ENCODE measurements around the gene ITGB1BP1. TPM values are rescaled to one million over a fixed set of nuclear protein-coding genes. Genes with fewer than 3 reads are reported as not detected.

The ITGB1BP1 gene
- total and polyA plus RNA-seq, 8 donors: 20.1 to 117 (median 53.5) TPM

GRCh38 chr2:9355716-9356115 lies 67.6 kb downstream of the ITGB1BP1 start:
- Histone ChIP-seq H3K27me3 (no peaks in the 10 kb centered on the region), H3K9me3 (no peaks in the 10 kb centered on the region), H3K4me3 (no peak overlapping the region), H3K27ac (no peak overlapping the region), H3K36me3 (peaks cover 35 to 97% (median 93%) of the 10 kb centered on the region in 4 donors), H3K4me1 (no peaks in the 10 kb centered on the region)
- intact Hi-C loops (cut with DNase I; ENCODE audit: low total_unique reads): no loop called here
- WGBS, 5 donors: 78 to 85% (median 79%) methylated on average over 4 of the region's 4 CpGs
- TF ChIP-seq CTCF (IDR thresholded peaks at IDR 0.05): no peak
- no peak for TF ChIP-seq POLR2A (IDR thresholded peaks at IDR 0.05)
- no peak for TF ChIP-seq EP300 (IDR thresholded peaks at IDR 0.05)
- no peak for TF ChIP-seq POLR2AphosphoS5 (IDR thresholded peaks at IDR 0.05)
- DNase-seq: no peak

- intact Hi-C loops (cut with DNase I; ENCODE audit: low total_unique reads): no loop called here
- DNase-seq: no peak
- no peak overlapping the region for H3K27ac ChIP-seq
- H3K9me3 ChIP-seq: no peaks in the 10 kb centered on the region
- H3K36me3 ChIP-seq: peaks cover 39 to 100% (median 93%) of the 10 kb centered on the region in 4 donors
- H3K4me1 ChIP-seq: no peaks in the 10 kb centered on the region
- H3K27me3 ChIP-seq: no peaks in the 10 kb centered on the region
- H3K4me3 ChIP-seq: no peak overlapping the region
- no peak for TF ChIP-seq EP300 (IDR thresholded peaks at IDR 0.05)
- TF ChIP-seq POLR2A (IDR thresholded peaks at IDR 0.05): no peak
- no peak for TF ChIP-seq CTCF (IDR thresholded peaks at IDR 0.05)
- TF ChIP-seq POLR2AphosphoS5 (IDR thresholded peaks at IDR 0.05): no peak
- 89 to 94% (median 91%) methylated on average over 3 of the region's 3 CpGs for WGBS, 5 donors
These were observed 68.1 kb downstream of the ITGB1BP1 start for GRCh38 chr2:9355270-9355669.

- no peaks in the 10 kb centered on the region for H3K9me3 ChIP-seq
- no peak for DNase-seq
- no peak for TF ChIP-seq POLR2A (IDR thresholded peaks at IDR 0.05)
- no peak for TF ChIP-seq POLR2AphosphoS5 (IDR thresholded peaks at IDR 0.05)
- no peaks in the 10 kb centered on the region for H3K4me1 ChIP-seq
- H3K36me3 ChIP-seq: peaks cover 41 to 99% (median 84%) of the 10 kb centered on the region in 4 donors
- H3K27me3 ChIP-seq: no peaks in the 10 kb centered on the region
- intact Hi-C loops (cut with DNase I; ENCODE audit: low total_unique reads): no loop called here
- no peak overlapping the region for H3K27ac ChIP-seq
- no peak overlapping the region for H3K4me3 ChIP-seq
- 88 to 92% (median 92%) methylated on average over 12 of the region's 12 CpGs for WGBS, 5 donors
These were observed 69.0 kb downstream of the ITGB1BP1 start for GRCh38 chr2:9354318-9354717.

Other genes with a start within 250 kb of the ITGB1BP1 start
- 10 to 100 TPM; 32.1 to 55.4 (median 37.1) TPM for gene ASAP2, start 216.7 kb downstream of the ITGB1BP1 start, total RNA-seq
- 10 to 100 TPM in 1 of 3 donors, 1 to 10 TPM in 2; 9.7 to 25.1 (median 9.8) TPM for gene ASAP2, start 216.7 kb downstream of the ITGB1BP1 start, polyA plus RNA-seq
- gene CPSF3, start 126 bp upstream of the ITGB1BP1 start, total RNA-seq: 10 to 100 TPM in 4 of 5 donors, 1 to 10 TPM in 1; 8.2 to 55.3 (median 19.7) TPM
- gene CPSF3, start 126 bp upstream of the ITGB1BP1 start, polyA plus RNA-seq: 10 to 100 TPM; 12.4 to 15.0 (median 13.3) TPM
- gene IAH1, start 51.0 kb upstream of the ITGB1BP1 start, total RNA-seq: 100 to 1,000 TPM in 1 of 5 donors, 10 to 100 TPM in 4; 29.8 to 204 (median 34.9) TPM
- gene IAH1, start 51.0 kb upstream of the ITGB1BP1 start, polyA plus RNA-seq: 10 to 100 TPM; 69.5 to 75.4 (median 69.6) TPM
- gene ADAM17, start 132.3 kb upstream of the ITGB1BP1 start, total RNA-seq: 10 to 100 TPM; 11.7 to 46.1 (median 24.1) TPM
- 1 to 10 TPM; 4.0 to 5.7 (median 5.5) TPM for gene ADAM17, start 132.3 kb upstream of the ITGB1BP1 start, polyA plus RNA-seq
- 100 to 1,000 TPM; 104 to 226 (median 147) TPM for gene YWHAQ, start 207.5 kb upstream of the ITGB1BP1 start, total RNA-seq
- gene YWHAQ, start 207.5 kb upstream of the ITGB1BP1 start, polyA plus RNA-seq: 100 to 1,000 TPM; 123 to 213 (median 209) TPM

Data from stomach (tissue), 9 donors.